Measurements from ENCODE around the gene BCAP31. TPM values are rescaled to one million over a fixed set of nuclear protein-coding genes. Genes with fewer than 3 reads are reported as not detected.

The BCAP31 gene
- 339 to 415 TPM (median 357 TPM) in 5 replicates for total RNA-seq (2022; extraction: Qiagen RNA extraction)

DNA sequence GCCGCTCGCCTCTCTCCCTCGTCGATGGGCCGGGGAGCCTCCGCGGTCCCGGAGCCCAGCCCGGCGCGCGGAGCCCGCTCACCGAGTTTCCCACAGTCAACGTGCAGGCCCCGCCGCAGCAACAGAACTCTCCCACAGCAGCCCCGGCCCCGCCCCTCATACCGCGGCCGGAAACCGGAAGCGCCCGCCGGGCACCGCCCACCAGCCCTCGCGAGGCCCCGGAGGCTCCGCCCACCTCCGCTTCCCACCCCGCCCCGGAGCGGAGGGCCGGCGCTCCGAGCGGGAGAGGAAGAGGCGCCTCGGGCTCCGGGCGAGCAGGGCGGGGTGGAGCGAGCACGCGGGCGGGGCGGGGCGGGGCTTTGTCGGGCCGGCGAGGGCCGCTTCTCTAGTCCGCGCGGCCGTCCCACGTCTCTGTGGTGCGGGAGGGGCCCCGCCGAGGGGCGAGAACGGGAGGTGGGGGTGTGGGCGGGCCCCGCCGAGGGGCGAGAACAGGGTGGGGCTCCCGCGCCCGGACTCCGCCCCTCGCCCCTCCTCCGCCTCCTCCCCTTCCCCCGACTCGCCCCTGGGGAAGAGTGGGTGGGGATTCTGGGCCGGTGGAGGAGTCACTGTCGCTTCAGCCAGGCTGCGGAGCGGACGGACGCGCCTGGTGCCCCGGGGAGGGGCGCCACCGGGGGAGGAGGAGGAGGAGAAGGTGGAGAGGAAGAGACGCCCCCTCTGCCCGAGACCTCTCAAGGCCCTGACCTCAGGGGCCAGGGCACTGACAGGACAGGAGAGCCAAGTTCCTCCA, at the start of gene BCAP31, which contains the start of gene ABCD1:
Gene BCAP31, minus strand, starts transcription at position 136 of the 787 bp plus-strand sequence. CDS start 1,143 bp downstream, outside the sequence.
Gene ABCD1, plus strand, starts transcription at position 605 of the 787 bp plus-strand sequence. CDS start 411 bp downstream, outside the sequence.

GRCh38 chrX:153763989-153764755, 40.0 kb upstream of the BCAP31 start, which contains the start of gene PLXNB3:
TSS of gene PLXNB3 (plus strand) at chrX:153764249. CDS start at chrX:153765536, 1,287 bp downstream.

GRCh38 chrX:153687121-153688039, 36.8 kb downstream of the BCAP31 start, which contains the start of gene SLC6A8:
TSS of gene SLC6A8 (plus strand) at chrX:153687926. CDS start at chrX:153688575, 649 bp downstream.

GRCh38 chrX:153673428-153674218, 50.6 kb downstream of the BCAP31 start, which contains the start of gene PNCK:
TSS of gene PNCK (minus strand) at chrX:153673813. CDS start at chrX:153673076, 737 bp downstream.

Other genes starting within 250 kb of the BCAP31 start
- gene BGN, start 229.4 kb downstream of the BCAP31 start, total RNA-seq (2022; extraction: Qiagen RNA extraction): 0.06 to 0.08 TPM in 2 of 5 replicates, not detected in the others
- gene ATP2B3, start 206.7 kb downstream of the BCAP31 start, total RNA-seq (2022; extraction: Qiagen RNA extraction): 0.07 to 0.15 TPM (median 0.13 TPM) in 5 replicates
- 40.3 to 64.4 TPM (median 60.1 TPM) in 5 replicates for gene CCNQ, start 125.2 kb downstream of the BCAP31 start, total RNA-seq (2022; extraction: Qiagen RNA extraction)
- gene DUSP9, start 77.2 kb downstream of the BCAP31 start, total RNA-seq (2022; extraction: Qiagen RNA extraction): 1.0 to 2.0 TPM (median 1.3 TPM) in 5 replicates
- 0.07 to 0.41 TPM (median 0.18 TPM) in 5 replicates for gene PNCK, start 50.6 kb downstream of the BCAP31 start, total RNA-seq (2022; extraction: Qiagen RNA extraction)
- 9.1 to 15.3 TPM (median 12.7 TPM) in 5 replicates for gene SLC6A8, start 36.5 kb downstream of the BCAP31 start, total RNA-seq (2022; extraction: Qiagen RNA extraction)
- gene ABCD1, start 469 bp upstream of the BCAP31 start, total RNA-seq (2022; extraction: Qiagen RNA extraction): 2.6 to 4.7 TPM (median 4.2 TPM) in 5 replicates
- gene PLXNB3, start 39.9 kb upstream of the BCAP31 start, total RNA-seq (2022; extraction: Qiagen RNA extraction): 1.8 to 4.1 TPM (median 3.0 TPM) in 5 replicates
- 0.03 to 0.06 TPM (median 0.05 TPM) in 5 replicates for gene SRPK3, start 56.7 kb upstream of the BCAP31 start, total RNA-seq (2022; extraction: Qiagen RNA extraction)
- 51.1 to 66.0 TPM (median 64.4 TPM) in 5 replicates for gene IDH3G, start 70.0 kb upstream of the BCAP31 start, total RNA-seq (2022; extraction: Qiagen RNA extraction)
- 328 to 374 TPM (median 349 TPM) in 5 replicates for gene SSR4, start 70.3 kb upstream of the BCAP31 start, total RNA-seq (2022; extraction: Qiagen RNA extraction)
- gene PDZD4, start 106.2 kb upstream of the BCAP31 start, total RNA-seq (2022; extraction: Qiagen RNA extraction): 2.9 to 4.0 TPM (median 3.4 TPM) in 5 replicates
- gene L1CAM, start 161.8 kb upstream of the BCAP31 start, total RNA-seq (2022; extraction: Qiagen RNA extraction): 18.1 to 23.9 TPM (median 20.8 TPM) in 5 replicates
- gene AVPR2, start 180.3 kb upstream of the BCAP31 start, total RNA-seq (2022; extraction: Qiagen RNA extraction): 0.05 TPM in 1 of 5 replicates, not detected in the others
- gene ARHGAP4, start 201.9 kb upstream of the BCAP31 start, total RNA-seq (2022; extraction: Qiagen RNA extraction): 0.82 to 2.5 TPM (median 2.0 TPM) in 5 replicates
- 200 to 245 TPM (median 214 TPM) in 5 replicates for gene NAA10, start 210.7 kb upstream of the BCAP31 start, total RNA-seq (2022; extraction: Qiagen RNA extraction)
- 0.09 to 0.20 TPM (median 0.09 TPM) in 3 of 5 replicates, not detected in the others for gene RENBP, start 220.3 kb upstream of the BCAP31 start, total RNA-seq (2022; extraction: Qiagen RNA extraction)
- 26.9 to 48.8 TPM (median 47.9 TPM) in 5 replicates for gene HCFC1, start 247.4 kb upstream of the BCAP31 start, total RNA-seq (2022; extraction: Qiagen RNA extraction)
- gene TMEM187, start 248.4 kb upstream of the BCAP31 start, total RNA-seq (2022; extraction: Qiagen RNA extraction): 4.0 to 6.5 TPM (median 4.7 TPM) in 5 replicates

All from A549 treated with dexamethasone at 1 μM for 4 hours (cell line).